ENCODE data around the gene ARHGEF2.

DNA sequence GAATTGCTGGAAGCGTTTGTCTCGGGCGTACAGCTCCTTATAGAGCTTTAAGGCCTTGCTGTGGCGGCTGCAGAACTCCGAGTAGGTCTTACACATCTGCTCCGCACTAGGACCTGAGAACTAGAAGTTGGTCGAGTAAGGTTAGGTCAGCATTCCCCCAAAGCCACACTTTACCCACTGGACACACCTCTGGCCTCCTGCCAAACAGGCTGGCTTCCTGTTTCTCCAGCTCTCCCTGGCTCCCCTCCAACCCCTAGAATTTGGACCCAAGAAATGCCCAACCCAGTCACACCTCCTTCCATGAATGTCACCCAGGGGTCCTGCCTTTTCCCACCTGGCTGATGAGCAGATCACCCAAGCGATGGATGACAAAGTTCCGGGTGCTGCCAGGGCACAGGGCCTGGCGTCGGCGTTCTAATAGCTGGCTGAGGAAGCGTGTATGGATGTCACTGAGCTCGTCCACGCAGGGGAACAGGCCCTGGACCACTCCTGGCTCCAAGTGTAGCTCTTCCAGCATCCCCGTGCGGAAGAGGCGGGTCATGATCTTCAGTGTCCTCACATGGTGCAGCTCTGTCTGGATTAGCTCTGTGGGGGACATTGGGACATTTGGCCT is 15.6 kb downstream of the ARHGEF2 start:
- TF ChIP-seq, protein P1, sequence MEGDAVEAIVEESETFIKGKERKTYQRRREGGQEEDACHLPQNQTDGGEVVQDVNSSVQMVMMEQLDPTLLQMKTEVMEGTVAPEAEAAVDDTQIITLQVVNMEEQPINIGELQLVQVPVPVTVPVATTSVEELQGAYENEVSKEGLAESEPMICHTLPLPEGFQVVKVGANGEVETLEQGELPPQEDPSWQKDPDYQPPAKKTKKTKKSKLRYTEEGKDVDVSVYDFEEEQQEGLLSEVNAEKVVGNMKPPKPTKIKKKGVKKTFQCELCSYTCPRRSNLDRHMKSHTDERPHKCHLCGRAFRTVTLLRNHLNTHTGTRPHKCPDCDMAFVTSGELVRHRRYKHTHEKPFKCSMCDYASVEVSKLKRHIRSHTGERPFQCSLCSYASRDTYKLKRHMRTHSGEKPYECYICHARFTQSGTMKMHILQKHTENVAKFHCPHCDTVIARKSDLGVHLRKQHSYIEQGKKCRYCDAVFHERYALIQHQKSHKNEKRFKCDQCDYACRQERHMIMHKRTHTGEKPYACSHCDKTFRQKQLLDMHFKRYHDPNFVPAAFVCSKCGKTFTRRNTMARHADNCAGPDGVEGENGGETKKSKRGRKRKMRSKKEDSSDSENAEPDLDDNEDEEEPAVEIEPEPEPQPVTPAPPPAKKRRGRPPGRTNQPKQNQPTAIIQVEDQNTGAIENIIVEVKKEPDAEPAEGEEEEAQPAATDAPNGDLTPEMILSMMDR (conservative IDR thresholded peaks at IDR 0.05), result no peak
- no peak for TF ChIP-seq EZH2 (IDR thresholded peaks at IDR 0.05; ENCODE audit: low read depth)

All from PC-9 (cell line).